ENCODE results near the gene MAPK14. TPM values are rescaled to one million over a fixed set of nuclear protein-coding genes. Genes with fewer than 3 reads are reported as not detected.

The MAPK14 gene
- total RNA-seq, 1 donor from 2014 or later, result 37.3 TPM

DNA sequence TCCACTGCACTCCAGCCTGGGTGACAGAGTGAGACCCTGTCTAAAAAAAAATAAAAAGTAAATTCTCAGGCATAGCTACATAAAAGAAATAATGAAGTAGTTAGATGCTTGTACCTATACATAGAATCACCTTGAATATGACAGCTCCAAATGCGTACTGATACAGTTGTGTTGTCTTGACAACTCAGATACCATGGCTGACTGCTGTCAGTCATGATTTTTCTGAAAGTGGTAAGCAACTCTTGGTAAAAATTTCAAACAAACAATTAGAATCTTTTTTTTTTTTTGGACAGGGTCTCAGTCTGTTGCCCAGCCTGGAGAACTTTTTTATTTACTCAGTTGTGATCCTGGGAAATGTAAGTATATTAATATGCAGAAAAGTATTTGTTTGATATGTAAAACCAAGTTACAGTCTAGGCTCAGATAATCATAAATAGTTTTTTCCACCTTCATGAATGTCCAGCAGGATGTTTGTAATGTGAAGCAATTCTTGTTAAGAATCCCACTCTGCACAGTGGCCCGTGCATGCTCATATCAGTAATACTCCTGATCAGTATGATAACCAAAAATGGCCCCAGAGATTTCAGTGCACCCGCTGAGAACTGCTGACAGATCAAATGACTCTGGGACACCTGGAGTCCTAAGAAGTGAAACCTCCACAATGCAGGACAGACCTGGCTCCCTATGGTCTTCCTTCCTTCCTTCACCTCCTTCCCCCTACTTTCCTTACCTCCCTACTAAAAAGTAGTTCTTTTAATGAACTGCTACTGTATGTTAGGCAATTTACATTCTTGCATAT lies 88.7 kb downstream of the MAPK14 start:
- no peaks in the 10 kb centered on the region for H3K27me3 ChIP-seq
- peaks cover 9 to 17% of the 10 kb centered on the region in 2 donors for H3K36me3 ChIP-seq
- no peaks in the 10 kb centered on the region for H3K4me1 ChIP-seq
- TF ChIP-seq, protein P1, sequence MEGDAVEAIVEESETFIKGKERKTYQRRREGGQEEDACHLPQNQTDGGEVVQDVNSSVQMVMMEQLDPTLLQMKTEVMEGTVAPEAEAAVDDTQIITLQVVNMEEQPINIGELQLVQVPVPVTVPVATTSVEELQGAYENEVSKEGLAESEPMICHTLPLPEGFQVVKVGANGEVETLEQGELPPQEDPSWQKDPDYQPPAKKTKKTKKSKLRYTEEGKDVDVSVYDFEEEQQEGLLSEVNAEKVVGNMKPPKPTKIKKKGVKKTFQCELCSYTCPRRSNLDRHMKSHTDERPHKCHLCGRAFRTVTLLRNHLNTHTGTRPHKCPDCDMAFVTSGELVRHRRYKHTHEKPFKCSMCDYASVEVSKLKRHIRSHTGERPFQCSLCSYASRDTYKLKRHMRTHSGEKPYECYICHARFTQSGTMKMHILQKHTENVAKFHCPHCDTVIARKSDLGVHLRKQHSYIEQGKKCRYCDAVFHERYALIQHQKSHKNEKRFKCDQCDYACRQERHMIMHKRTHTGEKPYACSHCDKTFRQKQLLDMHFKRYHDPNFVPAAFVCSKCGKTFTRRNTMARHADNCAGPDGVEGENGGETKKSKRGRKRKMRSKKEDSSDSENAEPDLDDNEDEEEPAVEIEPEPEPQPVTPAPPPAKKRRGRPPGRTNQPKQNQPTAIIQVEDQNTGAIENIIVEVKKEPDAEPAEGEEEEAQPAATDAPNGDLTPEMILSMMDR (IDR thresholded peaks at IDR 0.05), result no peak
- DNase-seq (ENCODE audit: low spot score in 2 of 2), result no peak
- intact Hi-C loops (cut with DNase I), result no loop called here
- H3K9me3 ChIP-seq, result no peaks in the 10 kb centered on the region
- no peak overlapping the region for H3K4me3 ChIP-seq
- H3K27ac ChIP-seq, result no peak overlapping the region

- Histone ChIP-seq H3K27ac (no peak overlapping the region), H3K4me1 (no peaks in the 10 kb centered on the region), H3K9me3 (no peaks in the 10 kb centered on the region), H3K4me3 (no peak overlapping the region), H3K36me3 (peaks cover 4 to 11% of the 10 kb centered on the region in 2 donors), H3K27me3 (no peaks in the 10 kb centered on the region)
- intact Hi-C loops (cut with DNase I), result no loop called here
- TF ChIP-seq, protein P1 (IDR thresholded peaks at IDR 0.05), result no peak
- no peak for DNase-seq (ENCODE audit: low spot score in 2 of 2)
These were observed 89.3 kb downstream of the MAPK14 start for GRCh38 chr6:36116943-36117342.

- TF ChIP-seq, protein P1 (IDR thresholded peaks at IDR 0.05), result no peak
- H3K4me3 ChIP-seq, result no peak overlapping the region
- peaks cover 4 to 7% of the 10 kb centered on the region in 2 donors for H3K36me3 ChIP-seq
- no peaks in the 10 kb centered on the region for H3K27me3 ChIP-seq
- no peak overlapping the region for H3K27ac ChIP-seq
- no peaks in the 10 kb centered on the region for H3K4me1 ChIP-seq
- H3K9me3 ChIP-seq, result no peaks in the 10 kb centered on the region
- intact Hi-C loops (cut with DNase I), result no loop called here
- no peak for DNase-seq (ENCODE audit: low spot score in 2 of 2)
These were observed 90.3 kb downstream of the MAPK14 start for GRCh38 chr6:36117658-36118549.

DNA sequence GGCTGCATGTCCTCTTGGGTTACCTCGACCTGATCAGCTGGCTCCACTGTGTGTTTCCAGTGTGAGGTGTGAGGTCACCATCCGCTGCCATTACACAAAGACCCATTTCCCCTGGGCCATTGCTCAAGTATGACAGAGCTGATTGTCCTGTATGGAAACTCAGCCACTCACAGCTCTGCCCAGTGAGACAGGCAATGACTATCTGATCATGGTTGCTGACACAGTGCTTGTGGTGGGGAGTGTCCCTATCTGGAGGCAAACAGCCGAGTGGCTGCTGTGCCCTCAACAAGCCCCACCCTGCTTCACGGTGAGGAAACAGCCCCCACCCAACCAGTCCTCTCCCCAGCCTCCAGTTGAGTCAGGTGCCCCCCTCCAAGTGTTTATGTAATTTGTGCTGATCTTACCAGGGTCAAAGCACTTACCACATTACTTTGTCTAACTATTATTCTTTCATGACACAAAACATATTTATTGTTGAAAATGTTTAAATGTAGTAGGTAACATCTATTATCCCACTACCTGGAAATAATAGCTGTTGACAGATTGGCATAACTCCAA lies 91.0 kb downstream of the MAPK14 start:
- no peaks in the 10 kb centered on the region for H3K27me3 ChIP-seq
- no peak for DNase-seq (ENCODE audit: low spot score in 2 of 2)
- H3K27ac ChIP-seq, result no peak overlapping the region
- H3K9me3 ChIP-seq, result no peaks in the 10 kb centered on the region
- no peaks in the 10 kb centered on the region for H3K4me1 ChIP-seq
- intact Hi-C loops (cut with DNase I), result no loop called here
- H3K36me3 ChIP-seq, result peaks cover 4 to 7% of the 10 kb centered on the region in 2 donors
- H3K4me3 ChIP-seq, result no peak overlapping the region
- TF ChIP-seq, protein P1 (IDR thresholded peaks at IDR 0.05), result no peak

GRCh38 chr6:36119209-36119608 lies 91.6 kb downstream of the MAPK14 start:
- H3K27ac ChIP-seq, result no peak overlapping the region
- no peak overlapping the region for H3K4me3 ChIP-seq
- no peaks in the 10 kb centered on the region for H3K9me3 ChIP-seq
- TF ChIP-seq, protein P1 (IDR thresholded peaks at IDR 0.05), result no peak
- DNase-seq (ENCODE audit: low spot score in 2 of 2), result no peak
- intact Hi-C loops (cut with DNase I), result no loop called here
- peaks cover 2 to 4% of the 10 kb centered on the region in 2 donors for H3K36me3 ChIP-seq
- peaks cover 0 to 2% of the 10 kb centered on the region in 2 donors for H3K4me1 ChIP-seq
- no peaks in the 10 kb centered on the region for H3K27me3 ChIP-seq
